Panc1 (cell line): ENCODE measurements around the gene AGBL5. TPM values are rescaled to one million over a fixed set of nuclear protein-coding genes. Genes with fewer than 3 reads are reported as not detected.
"Not testable (repeated sequence)": the region's sequence is repeated elsewhere in the genome, so short reads cannot be mapped to it uniquely, and the experiment has no call there.

ENCODE experiments used
- ATAC-seq: fragments of 200-7000 bp; cut with Tn5 transposase; 2 replicates; pipeline ENCODE4 v1.9.1; 2020; ENCODE audit warnings: mild to moderate bottlenecking, moderate library complexity
- BruUV-seq: library from RNA; stranded (reverse); fragments of 400-500 nt; replicated peaks from 2 replicates; lab custom pipeline; 2021; lab: Mats Ljungman, UMichigan
- CTCF ChIA-PET: fragments of 300-600 bp; sonication (Branson Sonifier 250); formaldehyde crosslinking; loops from one replicate; lab custom pipeline; 2022; ENCODE audit warnings: antibody characterized with exemption; lab: Charles Lee
- POLR2A ChIA-PET: fragments of 300-600 bp; sonication (Branson Sonifier 250); formaldehyde crosslinking; loops from one replicate; lab custom pipeline; 2022; ENCODE audit warnings: antibody characterized with exemption; lab: Charles Lee
- DNase-seq: peaks from one replicate; pipeline ENCODE4 v3.0.0-alpha.2; 2010; ENCODE audit warnings: low read depth, low spot score
- H3K27ac ChIP-seq: 2 replicates; pipeline ENCODE4 v1.5.1; 2011; ENCODE audit warnings: mild to moderate bottlenecking, low read length, inconsistent platforms
- H3K27me3 ChIP-seq: fragments of 200-500 bp; sonication (Bioruptor generic); 2 replicates; pipeline ENCODE4 v1.6.0; 2014; ENCODE audit warnings: low read length, inconsistent platforms; ENCODE audit not compliant: control insufficient read depth, insufficient read depth
- H3K36me3 ChIP-seq: fragments of 200-500 bp; sonication (Bioruptor generic); 2 replicates; pipeline ENCODE4 v1.5.1; 2014; ENCODE audit warnings: inconsistent platforms, mild to moderate bottlenecking, low read length, moderate library complexity; ENCODE audit not compliant: control insufficient read depth, insufficient read depth
- H3K4me1 ChIP-seq: 2 replicates; pipeline ENCODE4 v1.5.1; 2011; ENCODE audit warnings: inconsistent platforms, mild to moderate bottlenecking, low read length, moderate library complexity; ENCODE audit not compliant: control insufficient read depth, insufficient read depth
- H3K4me3 ChIP-seq, 2 experiments: 2 replicates each; pipeline ENCODE4 v1.5.1; 2011 to 2012; ENCODE audit warnings: low read depth in 2 of 2, low read length in 2 of 2, mild to moderate bottlenecking in 2 of 2, inconsistent platforms in 1 of 2, moderate library complexity in 1 of 2
- H3K9me3 ChIP-seq: fragments of 200-500 bp; sonication (Bioruptor generic); 2 replicates; pipeline ENCODE4 v1.5.1; 2014; ENCODE audit warnings: low read depth, mild to moderate bottlenecking, inconsistent platforms, low read length, moderate library complexity; ENCODE audit not compliant: control insufficient read depth, insufficient read depth
- CTCF ChIP-seq: fragments of 450-650 bp; IDR thresholded peaks from 2 replicates; pipeline ENCODE4 v1.5.1; 2017; ENCODE audit warnings: mild to moderate bottlenecking
- POLR2AphosphoS5 ChIP-seq: IDR thresholded peaks from 2 replicates; pipeline ENCODE4 v1.6.1; 2012; ENCODE audit warnings: mild to moderate bottlenecking, low read depth, low read length, moderate library complexity
- REST ChIP-seq, 2 experiments: IDR thresholded peaks; 2 replicates each; pipeline ENCODE4 v1.6.1; 2011 to 2012; ENCODE audit warnings: low read depth in 2 of 2, control low read depth in 1 of 2, low read length in 1 of 2, mild to moderate bottlenecking in 1 of 2, moderate library complexity in 1 of 2; ENCODE audit not compliant: insufficient read depth in 1 of 2
- SIN3A ChIP-seq: IDR thresholded peaks from 2 replicates; pipeline ENCODE4 v1.6.1; 2012; ENCODE audit warnings: low read depth, mild to moderate bottlenecking, low read length, moderate library complexity, borderline replicate concordance; ENCODE audit not compliant: insufficient read depth
- TCF7L2 ChIP-seq: IDR thresholded peaks from 2 replicates; pipeline ENCODE4 v1.6.1; 2011; ENCODE audit warnings: mild to moderate bottlenecking, low read depth, low read length, inconsistent platforms
- in situ Hi-C: cut with HindIII; loops from 2 replicates; pipeline ENCODE4 v1.10.0; 2016; ENCODE audit warnings: low sequenced_read_pairs, low pct_unique_long_range_greater_than_20kb
- intact Hi-C: fragments of 100-400 bp; cut with micrococcal nuclease; formaldehyde crosslinking; loops from one replicate; pipeline ENCODE4 v1.10.0; 2022; ENCODE audit not compliant: unreplicated experiment
- total RNA-seq: library from RNA; stranded (reverse); gene quantifications from one replicate; pipeline ENCODE4 v1.2.1, GENCODE V29; 2021; ENCODE audit not compliant: unreplicated experiment

AGBL5 gene
- total RNA-seq, 1 experiment from 2014 or later, result 55.6 TPM

DNA sequence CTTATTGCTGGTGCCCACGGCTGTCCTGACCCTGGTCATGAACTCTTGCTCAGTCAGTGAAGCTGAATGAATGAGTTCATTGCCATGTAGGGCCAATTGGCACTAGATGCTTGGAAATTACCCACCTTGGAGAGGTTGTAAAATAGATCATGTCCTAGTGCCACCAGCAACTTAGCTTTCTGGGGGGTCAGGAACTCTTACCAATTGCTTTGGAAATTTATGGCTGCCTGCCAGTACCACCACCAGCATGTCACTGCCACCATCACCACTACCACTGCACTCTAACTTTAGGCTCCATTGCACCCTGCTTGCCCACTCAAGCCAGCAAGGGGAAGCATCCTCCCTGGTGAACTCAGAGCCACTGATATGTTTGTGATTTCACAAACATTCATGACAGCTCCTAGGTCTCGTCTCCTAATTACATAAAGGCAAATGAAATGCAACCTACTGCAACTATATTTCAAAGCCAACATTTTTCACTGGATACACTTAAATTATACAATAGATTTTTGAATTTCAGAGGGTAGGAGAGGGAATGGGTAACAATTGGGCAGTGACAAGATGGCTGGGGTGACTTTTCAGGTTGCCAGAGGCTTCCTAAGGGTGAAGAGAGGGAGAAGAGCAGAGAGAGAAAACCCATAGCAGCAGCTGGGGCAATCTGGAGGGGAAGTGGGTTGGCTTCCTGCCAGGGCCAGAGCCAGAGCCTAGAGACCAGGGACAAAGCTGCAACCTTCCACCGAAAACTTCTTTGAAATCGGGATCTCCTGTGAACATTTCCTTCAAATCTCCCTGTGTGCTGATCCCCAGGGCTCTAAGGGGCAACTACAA lies 23.5 kb downstream of the AGBL5 start:
- CTCF ChIA-PET, result no interaction called here
- Histone ChIP-seq H3K9me3 (no peaks in the 10 kb centered on the region), H3K4me1 (peaks cover 14% of the 10 kb centered on the region), H3K27ac (no peak overlapping the region), H3K36me3 (no peaks in the 10 kb centered on the region), H3K27me3 (no peaks in the 10 kb centered on the region), H3K4me3 (no peak overlapping the region)
- DNase-seq (no peak), ATAC-seq (no peak)
- TF ChIP-seq TCF7L2 (no peak), CTCF (no peak), REST (IDR thresholded peaks at IDR 0.05; ENCODE audit: insufficient read depth in 1 of 2, low read depth in 2 of 2, low read length in 1 of 2) (no peak), SIN3A (no peak), POLR2AphosphoS5 (no peak)
- in situ Hi-C loops (no loop called here), intact Hi-C loops (no loop called here)
- POLR2A ChIA-PET, result interaction anchor here (0.7 kb wide), 1 partner anchor 8 kb away, joined by 3 read pairs; no protein-coding TSS in a partner anchor
- BruUV-seq, result no TSS peak

DNA sequence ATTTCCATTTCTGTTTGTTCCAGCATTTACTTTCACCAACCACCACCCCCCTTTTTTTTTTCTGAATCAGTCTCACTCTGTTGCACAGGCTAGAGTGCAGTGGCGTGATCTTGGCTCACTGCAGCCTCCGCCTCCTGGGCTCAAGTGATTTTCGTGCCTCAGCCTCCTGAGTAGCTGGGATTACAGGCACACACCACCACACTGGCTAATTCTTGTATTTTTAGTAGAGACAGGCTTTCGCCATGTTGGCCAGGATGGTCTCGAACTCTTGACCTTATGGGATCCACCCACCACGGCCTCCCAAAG lies 24.1 kb downstream of the AGBL5 start:
- H3K4me3 ChIP-seq, H3K4me1 ChIP-seq, H3K9me3 ChIP-seq, ATAC-seq, H3K36me3 ChIP-seq, intact Hi-C loops, H3K27me3 ChIP-seq, DNase-seq, BruUV-seq, CTCF ChIA-PET, in situ Hi-C loops, H3K27ac ChIP-seq: not testable (repeated sequence)
- POLR2A ChIA-PET, result interaction anchor here (0.7 kb wide), 1 partner anchor 9 kb away, joined by 3 read pairs; no protein-coding TSS in a partner anchor

GRCh38 chr2:27076323-27076722 lies 24.9 kb downstream of the AGBL5 start:
- Histone ChIP-seq H3K9me3 (no peaks in the 10 kb centered on the region), H3K36me3 (no peaks in the 10 kb centered on the region), H3K4me3 (no peak overlapping the region), H3K4me1 (peaks cover 7% of the 10 kb centered on the region), H3K27me3 (no peaks in the 10 kb centered on the region), H3K27ac (no peak overlapping the region)
- intact Hi-C loops (no loop called here), in situ Hi-C loops (no loop called here)
- no peak for TF ChIP-seq SIN3A
- TF ChIP-seq REST (IDR thresholded peaks at IDR 0.05; ENCODE audit: insufficient read depth in 1 of 2, low read depth in 2 of 2, low read length in 1 of 2), result no peak
- no peak for TF ChIP-seq POLR2AphosphoS5
- no peak for TF ChIP-seq CTCF
- no peak for TF ChIP-seq TCF7L2
- CTCF ChIA-PET, result no interaction called here
- POLR2A ChIA-PET, result no interaction called here
- no peak for DNase-seq
- no TSS peak for BruUV-seq
- no peak for ATAC-seq
